Neural crest cell (in vitro differentiated cells): ENCODE results near the gene KLK10. TPM values are rescaled to one million over a fixed set of nuclear protein-coding genes. Genes with fewer than 3 reads are reported as not detected.

Source experiments
- DNase-seq: peaks from one replicate; pipeline ENCODE4 v3.0.0; 2021; ENCODE audit warnings: low read depth, mixed read lengths, low spot score
- H3K27ac Mint-ChIP-seq: one replicate; pipeline ENCODE4 v1.8.0; 2021; ENCODE audit warnings: mild to moderate bottlenecking, mixed read lengths; ENCODE audit not compliant: unreplicated experiment
- H3K27me3 Mint-ChIP-seq: 2 replicates; pipeline ENCODE4 v1.8.0; 2021; ENCODE audit warnings: low read depth, mild to moderate bottlenecking, mixed read lengths
- H3K36me3 Mint-ChIP-seq: 2 replicates; pipeline ENCODE4 v1.8.0; 2021; ENCODE audit warnings: low read depth, mild to moderate bottlenecking, mixed read lengths
- H3K4me1 Mint-ChIP-seq: 2 replicates; pipeline ENCODE4 v1.8.0; 2021; ENCODE audit warnings: mixed read lengths
- H3K4me3 Mint-ChIP-seq: one replicate; pipeline ENCODE4 v1.8.0; 2021; ENCODE audit warnings: mild to moderate bottlenecking, mixed read lengths
- H3K9me3 Mint-ChIP-seq: 2 replicates; pipeline ENCODE4 v1.8.0; 2021; ENCODE audit warnings: mixed read lengths
- CTCF ChIP-seq: fragments of 200-600 bp; sonication (generic); conservative IDR thresholded peaks from 2 replicates; pipeline ENCODE4 v1.5.0; 2021; ENCODE audit warnings: antibody characterized with exemption, mild to moderate bottlenecking
- total RNA-seq: library from RNA; stranded (reverse); gene quantifications from 2 replicates; pipeline ENCODE4 v1.2.1, GENCODE V29; 2021

The KLK10 gene
- total RNA-seq, 1 donor from 2014 or later: not detected

- DNase-seq: no peak
- no peak within 1 kb of the TSS for H3K27ac Mint-ChIP-seq
- no peaks in the 10 kb centered on the region for H3K4me1 Mint-ChIP-seq
- H3K4me3 Mint-ChIP-seq: no peak within 1 kb of the TSS
- no peaks in the 10 kb centered on the region for H3K36me3 Mint-ChIP-seq
- H3K9me3 Mint-ChIP-seq: peaks cover 5% of the 10 kb centered on the region
- peaks cover 49% of the 10 kb centered on the region for H3K27me3 Mint-ChIP-seq
- no peak for TF ChIP-seq CTCF
These were observed 7.0 kb upstream of the KLK10 start, which contains the start of gene KLK11 for GRCh38 chr19:51026554-51026831. Gene KLK11 (minus strand): TSS chr19:51026616. CDS start chr19:51025631, 985 bp downstream.

GRCh38 chr19:51025809-51026553, 6.5 kb upstream of the KLK10 start:
- no peak overlapping the region for H3K4me3 Mint-ChIP-seq
- no peaks in the 10 kb centered on the region for H3K36me3 Mint-ChIP-seq
- H3K9me3 Mint-ChIP-seq: peaks cover under 1% of the 10 kb centered on the region
- no peak for TF ChIP-seq CTCF
- peaks cover 51% of the 10 kb centered on the region for H3K27me3 Mint-ChIP-seq
- DNase-seq: no peak
- no peak overlapping the region for H3K27ac Mint-ChIP-seq
- no peaks in the 10 kb centered on the region for H3K4me1 Mint-ChIP-seq

GRCh38 chr19:51025401-51025800, 5.9 kb upstream of the KLK10 start:
- H3K4me1 Mint-ChIP-seq: no peaks in the 10 kb centered on the region
- DNase-seq: no peak
- H3K27me3 Mint-ChIP-seq: peaks cover 57% of the 10 kb centered on the region
- H3K9me3 Mint-ChIP-seq: no peaks in the 10 kb centered on the region
- TF ChIP-seq CTCF: no peak
- no peak overlapping the region for H3K27ac Mint-ChIP-seq
- H3K36me3 Mint-ChIP-seq: no peaks in the 10 kb centered on the region
- H3K4me3 Mint-ChIP-seq: no peak overlapping the region

GRCh38 chr19:51024924-51025323, 5.4 kb upstream of the KLK10 start:
- DNase-seq: no peak
- no peak overlapping the region for H3K4me3 Mint-ChIP-seq
- no peak for TF ChIP-seq CTCF

GRCh38 chr19:51023946-51024345, 4.4 kb upstream of the KLK10 start:
- H3K27ac Mint-ChIP-seq: no peak overlapping the region
- TF ChIP-seq CTCF: no peak
- DNase-seq: no peak
- H3K36me3 Mint-ChIP-seq: no peaks in the 10 kb centered on the region
- H3K4me3 Mint-ChIP-seq: no peak overlapping the region
- peaks cover 67% of the 10 kb centered on the region for H3K27me3 Mint-ChIP-seq
- H3K4me1 Mint-ChIP-seq: no peaks in the 10 kb centered on the region
- H3K9me3 Mint-ChIP-seq: no peaks in the 10 kb centered on the region

More at GRCh38 chr19:51024924-51025323, 5.4 kb upstream of the KLK10 start:
- Mint-ChIP-seq H3K27ac (no peak overlapping the region), H3K4me1 (no peaks in the 10 kb centered on the region), H3K27me3 (peaks cover 61% of the 10 kb centered on the region), H3K9me3 (no peaks in the 10 kb centered on the region), H3K36me3 (no peaks in the 10 kb centered on the region)
